ACHN (cell line): ENCODE data around the gene FOLR1.
A peak's percentile ranks its signal among the peaks of the same experiment; 100 is the strongest.

ENCODE experiments used
- DNase-seq: peaks from one replicate; pipeline ENCODE4 v3.0.0-alpha.2; 2015
- in situ Hi-C: cut with HindIII; loops from 2 replicates; pipeline ENCODE4 v1.10.0; 2017; ENCODE audit warnings: low sequenced_read_pairs, low pct_ligation_motif_present, low pct_unique_long_range_greater_than_20kb

FOLR1 gene

DNA sequence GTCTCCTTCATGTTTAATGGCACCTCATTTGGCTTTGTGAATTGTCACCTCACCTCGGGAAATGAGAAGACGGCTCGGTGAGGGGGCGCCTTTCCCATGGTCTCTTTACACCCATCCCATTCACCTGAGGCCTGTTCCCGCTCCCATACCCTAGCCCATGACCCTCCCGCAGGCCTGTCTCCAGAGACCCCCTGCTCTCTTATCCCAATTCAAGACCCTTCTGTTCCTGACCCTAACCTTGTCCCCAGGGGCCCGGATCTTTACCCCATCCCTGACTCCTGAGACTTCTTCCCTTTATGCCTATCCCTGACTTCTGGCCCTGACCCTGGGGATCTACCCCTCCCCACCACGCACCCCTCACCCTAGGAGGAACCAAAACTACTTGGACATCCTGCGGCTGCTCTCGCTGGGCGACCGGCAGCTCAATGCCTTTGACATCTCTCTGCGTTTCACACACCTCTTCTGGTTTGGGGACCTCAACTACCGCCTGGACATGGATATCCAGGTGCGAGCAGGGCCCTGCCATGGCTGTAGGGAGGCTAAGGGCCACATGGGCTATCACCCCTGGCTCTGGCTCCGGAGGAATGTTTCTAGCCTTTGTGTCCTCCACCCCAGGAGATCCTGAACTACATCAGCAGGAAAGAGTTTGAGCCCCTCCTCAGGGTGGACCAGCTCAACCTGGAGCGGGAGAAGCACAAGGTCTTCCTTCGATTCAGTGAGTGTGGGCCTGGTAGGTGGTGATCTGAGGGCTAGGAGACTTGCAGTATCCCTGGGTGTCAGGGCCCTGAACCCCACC lies 40.5 kb downstream of the FOLR1 start:
- DNase-seq = no peak
- in situ Hi-C loops = no loop called here

DNA sequence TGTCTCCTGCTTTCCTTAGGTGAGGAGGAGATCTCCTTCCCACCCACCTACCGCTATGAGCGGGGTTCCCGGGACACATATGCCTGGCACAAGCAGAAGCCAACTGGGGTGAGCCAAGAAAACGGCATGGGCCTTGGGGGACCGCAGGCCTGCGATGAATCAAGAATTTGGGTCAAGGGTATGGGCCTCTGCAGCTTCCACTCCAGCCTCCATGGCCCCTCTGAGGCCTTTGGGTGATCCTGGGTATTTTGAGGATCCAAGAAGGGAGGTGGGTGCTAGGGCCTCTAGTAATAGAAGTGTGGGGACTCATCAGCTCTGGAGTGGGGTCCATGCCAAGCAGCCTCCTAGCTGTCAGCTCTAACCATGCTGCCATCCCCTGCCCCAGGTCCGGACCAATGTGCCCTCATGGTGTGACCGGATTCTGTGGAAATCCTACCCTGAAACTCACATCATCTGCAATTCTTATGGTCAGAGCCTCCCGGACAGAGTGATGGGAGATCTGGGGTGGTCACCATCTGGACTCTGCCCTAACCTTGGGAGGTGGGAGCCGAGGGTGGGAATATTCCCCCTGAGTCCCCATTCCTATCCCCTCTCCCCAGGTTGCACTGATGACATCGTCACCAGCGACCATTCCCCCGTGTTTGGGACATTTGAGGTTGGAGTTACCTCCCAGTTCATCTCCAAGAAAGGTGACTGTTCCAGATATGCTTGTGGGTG lies 41.3 kb downstream of the FOLR1 start:
- in situ Hi-C loops = no loop called here
- DNase-seq = no peak

- in situ Hi-C loops = no loop called here
- DNase-seq = no peak
Measured at GRCh38 chr11:72233773-72234513, 42.0 kb downstream of the FOLR1 start.

- in situ Hi-C loops = no loop called here
- DNase-seq = no peak
Measured at GRCh38 chr11:72234514-72234830, 42.5 kb downstream of the FOLR1 start.

GRCh38 chr11:72234920-72235319 lies 43.0 kb downstream of the FOLR1 start:
- in situ Hi-C loops = no loop called here
- DNase-seq = no peak

GRCh38 chr11:72235351-72236057 lies 43.6 kb downstream of the FOLR1 start:
- DNase-seq = no peak

DNA sequence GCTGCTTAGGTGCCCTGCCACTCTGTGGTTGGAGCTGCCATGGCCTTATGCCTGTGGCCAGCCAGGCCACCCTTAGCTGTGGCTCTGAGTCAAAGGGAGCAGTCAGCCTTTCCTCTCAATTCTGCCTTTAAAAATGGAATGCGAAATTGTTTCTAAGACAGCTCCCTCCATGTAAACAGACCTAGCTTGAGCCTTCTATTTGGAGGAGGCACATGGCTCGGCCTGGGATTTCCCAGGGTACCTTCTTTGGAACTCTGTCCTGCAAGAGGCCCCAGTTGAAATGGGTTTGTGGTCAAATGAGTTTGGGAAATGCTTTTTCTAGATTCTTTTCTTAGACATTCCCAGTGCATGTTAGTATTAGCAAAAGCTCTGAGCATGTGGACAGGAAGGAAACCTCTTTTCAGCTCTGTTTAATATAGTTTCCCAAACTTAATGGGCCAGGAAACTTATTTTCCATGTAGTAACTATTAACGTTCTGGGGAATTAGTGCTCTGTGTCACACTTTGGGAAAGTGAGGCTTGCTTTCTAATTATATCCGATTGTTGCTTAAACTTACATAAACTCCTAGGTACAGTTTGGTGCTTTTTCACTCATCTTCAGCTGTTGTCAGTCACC lies 44.2 kb downstream of the FOLR1 start:
- in situ Hi-C loops = no loop called here
- DNase-seq = no peak

More at GRCh38 chr11:72235351-72236057, 43.6 kb downstream of the FOLR1 start:
- in situ Hi-C loops = no loop called here

DNA sequence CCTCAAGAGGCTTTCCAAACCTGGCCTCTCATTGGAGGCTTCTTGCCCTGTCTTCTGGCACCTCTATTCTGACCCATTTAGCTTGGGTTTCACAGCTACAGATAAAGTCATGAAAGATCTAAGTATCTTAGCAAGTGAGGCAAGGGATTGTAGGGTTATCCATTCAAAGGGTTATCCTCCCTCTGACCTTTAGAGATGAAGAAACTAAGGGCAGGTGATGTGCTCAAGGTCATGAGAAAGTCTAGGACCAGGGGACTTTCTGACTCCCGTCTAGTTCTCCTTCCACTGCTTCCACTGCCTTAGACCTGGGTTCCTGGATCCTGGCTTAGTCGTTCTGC lies 44.8 kb downstream of the FOLR1 start:
- DNase-seq = no peak
- in situ Hi-C loops = no loop called here

DNA sequence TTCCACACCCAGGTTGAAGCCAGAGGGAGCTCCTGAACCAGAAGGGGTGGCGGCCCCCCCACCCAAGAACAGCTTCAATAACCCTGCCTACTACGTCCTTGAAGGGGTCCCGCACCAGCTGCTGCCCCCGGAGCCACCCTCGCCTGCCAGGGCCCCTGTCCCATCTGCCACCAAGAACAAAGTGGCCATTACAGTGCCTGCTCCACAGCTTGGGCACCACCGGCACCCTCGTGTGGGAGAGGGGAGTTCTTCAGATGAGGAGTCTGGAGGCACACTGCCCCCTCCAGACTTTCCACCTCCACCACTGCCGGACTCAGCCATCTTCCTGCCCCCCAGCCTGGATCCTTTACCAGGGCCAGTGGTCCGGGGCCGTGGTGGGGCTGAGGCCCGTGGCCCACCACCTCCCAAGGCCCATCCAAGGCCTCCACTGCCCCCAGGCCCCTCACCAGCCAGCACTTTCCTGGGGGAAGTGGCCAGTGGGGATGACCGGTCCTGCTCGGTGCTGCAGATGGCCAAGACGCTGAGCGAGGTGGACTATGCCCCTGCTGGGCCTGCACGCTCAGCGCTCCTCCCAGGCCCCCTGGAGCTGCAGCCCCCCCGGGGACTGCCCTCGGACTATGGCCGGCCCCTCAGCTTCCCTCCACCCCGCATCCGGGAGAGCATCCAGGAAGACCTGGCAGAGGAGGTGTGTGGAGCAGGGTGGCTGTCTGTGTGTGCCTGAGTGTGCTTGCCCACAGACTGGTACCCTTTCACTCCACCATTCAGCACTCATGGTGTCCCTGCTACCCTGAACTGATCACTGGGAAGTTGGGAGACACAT lies 45.4 kb downstream of the FOLR1 start:
- no peak for DNase-seq

GRCh38 chr11:72238040-72238450 lies 46.1 kb downstream of the FOLR1 start:
- in situ Hi-C loops = no loop called here
- peak; percentile 71 for DNase-seq

More for the DNA sequence above, 45.4 kb downstream of the FOLR1 start:
- in situ Hi-C loops = no loop called here

DNA sequence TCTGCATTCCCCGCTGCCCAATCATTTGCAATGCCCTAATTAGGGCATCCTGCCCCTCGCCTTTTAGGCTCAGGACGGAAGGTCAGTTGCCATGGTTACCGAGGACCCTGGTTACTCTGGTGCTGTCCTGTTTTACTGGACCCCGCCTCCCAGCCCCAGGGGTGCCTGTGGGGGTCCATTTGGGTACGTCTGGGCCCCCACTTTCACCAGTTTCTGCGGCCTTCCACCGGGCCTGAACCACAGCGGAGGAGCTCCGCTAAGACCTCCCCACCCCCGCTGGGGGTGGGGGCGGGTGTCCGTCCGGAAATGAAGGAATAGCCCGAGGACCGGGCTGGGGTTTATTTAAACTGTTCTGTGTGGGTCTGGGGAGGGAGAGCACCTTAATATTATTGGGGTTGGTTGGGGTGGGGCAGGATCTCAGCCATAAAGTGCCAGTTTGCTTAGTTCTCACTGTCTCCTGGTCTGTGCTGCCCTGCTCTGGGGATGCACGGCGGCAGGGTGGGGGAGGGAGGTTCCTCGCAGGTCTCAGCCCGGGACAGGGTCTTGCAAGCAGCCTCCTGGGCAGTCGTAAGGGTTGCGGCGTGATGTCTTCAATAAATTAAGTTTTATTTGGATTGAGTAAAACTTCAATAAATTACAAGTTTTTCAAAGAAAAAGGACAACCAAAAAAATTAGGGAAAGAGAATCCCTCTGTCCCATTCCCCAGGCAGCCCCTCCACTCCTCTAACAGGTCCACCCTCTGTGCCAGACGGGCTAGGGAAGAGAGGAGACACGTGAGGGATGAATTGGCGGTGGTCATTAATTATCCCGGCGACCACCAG lies 46.8 kb downstream of the FOLR1 start:
- DNase-seq = no peak
- in situ Hi-C loops = no loop called here

DNA sequence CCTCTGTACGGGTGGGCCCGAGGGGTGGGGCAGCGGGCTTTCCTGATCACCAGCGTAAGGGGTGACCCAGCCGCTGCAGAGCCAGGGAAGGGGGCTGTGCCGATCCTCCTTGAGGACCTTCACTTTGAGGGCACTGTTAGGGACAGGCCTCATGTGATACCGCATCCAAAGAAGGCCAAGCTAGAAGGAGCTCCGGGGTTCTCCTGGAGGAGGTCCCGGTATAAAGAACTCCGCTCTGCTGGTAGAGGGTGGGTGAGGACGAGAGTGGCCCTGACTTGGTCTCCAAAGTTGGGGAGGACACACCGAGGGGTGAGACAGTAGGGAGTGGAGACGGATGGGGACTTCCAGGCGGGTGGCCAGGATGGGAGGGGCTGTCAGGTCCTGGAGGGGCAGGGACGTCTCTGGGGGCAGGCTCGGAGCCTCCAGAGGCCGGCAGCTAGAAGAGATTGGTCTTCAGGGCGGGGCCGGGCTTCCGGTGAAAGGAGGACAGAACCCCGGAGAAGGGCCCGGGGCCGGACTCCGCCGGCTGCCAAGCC lies 47.4 kb downstream of the FOLR1 start:
- in situ Hi-C loops = no loop called here
- peak; percentile 33 for DNase-seq

DNA sequence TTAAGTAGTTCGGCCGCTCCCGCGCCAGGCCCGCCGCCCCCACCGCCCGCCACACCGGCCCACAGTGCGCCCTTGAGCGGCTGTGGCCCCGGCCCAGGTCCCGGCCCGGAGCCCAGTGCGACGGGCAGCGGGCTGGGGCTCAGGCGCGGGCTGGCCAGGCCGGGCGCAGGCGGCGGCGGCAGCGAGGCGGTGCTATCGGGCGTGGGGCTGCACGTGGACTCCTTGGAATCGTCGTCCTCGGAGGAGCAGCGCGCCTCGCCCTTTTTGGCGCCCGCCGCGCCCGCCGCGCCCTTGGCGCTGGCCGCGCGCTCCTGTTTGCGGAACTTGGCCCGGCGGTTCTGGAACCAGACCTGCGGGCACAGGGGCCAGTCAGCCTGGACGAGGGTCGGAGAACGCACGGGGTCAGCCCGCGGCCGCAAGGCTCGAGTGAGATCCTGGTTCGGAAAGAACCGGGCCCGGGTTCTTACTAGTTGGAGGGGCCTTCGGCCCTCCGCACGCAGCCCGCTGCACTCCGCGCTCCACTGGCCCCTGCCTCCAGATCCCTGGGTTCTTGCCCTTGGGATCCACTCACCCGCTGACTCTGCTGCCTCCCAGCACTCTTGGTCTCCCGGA lies 48.0 kb downstream of the FOLR1 start:
- in situ Hi-C loops = no loop called here
- peak; percentile 20 for DNase-seq

- in situ Hi-C loops = no loop called here
- DNase-seq = no peak
Measured at GRCh38 chr11:72240461-72241290, 48.7 kb downstream of the FOLR1 start.

- no peak for DNase-seq
- in situ Hi-C loops = no loop called here
Measured at GRCh38 chr11:72241291-72241781, 49.4 kb downstream of the FOLR1 start.
